HG03280 (cell line): ENCODE data around the gene PABPN1.

Source experiments
- ATAC-seq: cut with Tn5 transposase; IDR thresholded peaks from one replicate; pipeline ENCODE4 v1.9.1; 2021; ENCODE audit warnings: mild to moderate bottlenecking, moderate library complexity; ENCODE audit not compliant: unreplicated experiment

Gene PABPN1

DNA sequence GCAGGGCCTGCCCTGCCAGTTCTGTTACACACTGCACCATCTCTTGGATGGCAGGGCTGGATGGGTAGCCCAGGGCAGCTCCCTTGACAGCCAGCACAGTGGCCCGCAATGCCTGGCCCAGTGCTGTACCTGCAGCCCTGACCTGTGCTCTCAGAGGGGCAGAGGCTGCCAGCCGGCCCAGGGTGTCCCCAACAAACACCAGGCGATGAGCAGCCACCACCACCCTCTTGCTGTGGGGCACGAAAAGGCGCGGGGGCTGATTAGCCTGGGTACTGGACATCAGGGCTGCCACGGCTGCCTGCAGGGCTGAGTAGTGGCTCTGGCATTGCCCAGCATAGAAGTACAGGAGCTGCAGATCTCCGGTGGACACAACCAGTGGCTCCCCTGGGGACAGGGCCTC is 36.0 kb downstream of the PABPN1 start:
- ATAC-seq, result no peak

DNA sequence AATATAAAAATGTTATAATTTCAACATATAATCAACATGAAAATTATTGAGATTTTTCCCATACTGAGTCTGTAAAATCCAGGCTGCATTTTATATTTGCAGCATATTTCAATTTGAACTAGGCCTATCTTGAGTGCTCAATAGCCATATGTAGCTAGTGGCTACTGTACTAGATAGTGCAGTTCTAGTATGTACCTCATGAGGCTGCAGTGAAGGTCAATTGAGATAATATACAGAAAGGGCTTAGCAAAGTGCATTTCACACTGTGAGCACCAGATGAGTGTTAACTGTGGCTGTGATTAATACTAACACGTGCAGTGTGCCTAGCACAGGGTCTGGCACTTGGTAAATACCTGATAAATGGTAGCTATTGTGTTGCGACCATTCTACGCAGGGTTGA is 36.8 kb downstream of the PABPN1 start:
- no peak for ATAC-seq

GRCh38 chr14:23358553-23359166 is 37.4 kb downstream of the PABPN1 start:
- no peak for ATAC-seq

- ATAC-seq, result no peak
Observed at GRCh38 chr14:23359167-23359626, 37.9 kb downstream of the PABPN1 start.

DNA sequence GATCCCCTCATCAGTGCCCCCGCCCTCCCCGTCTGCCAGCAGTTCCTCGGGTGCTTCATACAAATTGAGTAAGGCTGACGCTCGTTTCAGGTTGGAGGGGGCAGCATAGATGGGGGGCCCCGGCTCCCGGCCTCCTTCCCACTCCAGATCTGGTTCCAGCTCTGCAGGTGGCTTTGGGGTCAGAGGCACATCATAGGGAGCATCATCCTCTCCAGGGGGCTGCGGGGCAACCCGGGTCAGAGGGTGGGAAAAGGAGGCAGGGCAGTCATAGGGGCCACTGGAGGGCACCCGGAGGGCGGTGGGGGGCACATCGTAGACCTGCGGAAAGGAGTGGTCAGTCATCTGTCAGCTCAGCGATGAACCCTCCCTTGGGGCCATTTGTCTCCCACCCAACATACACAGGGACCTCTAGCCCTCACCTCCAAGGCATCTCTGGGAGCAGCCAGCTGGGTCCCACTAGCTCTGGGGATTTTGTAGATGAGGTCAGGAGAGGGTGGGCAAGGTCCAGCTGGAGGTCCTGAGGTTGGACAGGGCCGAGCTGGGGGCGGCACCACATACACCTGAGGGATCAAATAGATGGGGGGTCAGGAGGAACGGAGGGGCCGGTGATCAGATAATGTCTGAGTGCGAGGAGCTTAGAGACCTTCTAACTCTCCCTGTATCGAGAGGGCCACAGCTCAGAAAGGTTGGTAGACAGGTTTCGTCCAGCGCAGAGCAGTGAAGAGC is 38.6 kb downstream of the PABPN1 start:
- no peak for ATAC-seq

- ATAC-seq, result no peak
Observed at GRCh38 chr14:23360496-23360895, 39.2 kb downstream of the PABPN1 start.

GRCh38 chr14:23361320-23361719 is 40.1 kb downstream of the PABPN1 start:
- no peak for ATAC-seq

DNA sequence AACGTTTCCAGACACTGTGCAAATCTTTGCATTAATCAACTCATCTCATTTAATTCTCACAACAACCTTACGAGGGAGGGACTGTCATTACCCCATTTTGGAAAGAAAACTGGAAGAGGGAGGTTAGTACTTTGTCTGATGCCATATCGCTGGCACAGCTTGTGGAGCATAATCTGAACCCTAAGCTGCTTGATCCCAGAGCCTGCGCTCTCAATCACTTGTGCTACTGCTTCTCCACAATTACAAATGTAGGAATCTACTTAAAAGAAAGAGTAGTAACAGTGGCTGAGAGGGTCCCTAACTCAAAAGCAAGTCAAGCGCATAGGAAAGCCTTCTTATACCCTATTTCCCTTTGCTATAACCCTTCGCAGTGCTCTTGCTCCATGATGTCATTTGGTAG is 40.5 kb downstream of the PABPN1 start:
- no peak for ATAC-seq

DNA sequence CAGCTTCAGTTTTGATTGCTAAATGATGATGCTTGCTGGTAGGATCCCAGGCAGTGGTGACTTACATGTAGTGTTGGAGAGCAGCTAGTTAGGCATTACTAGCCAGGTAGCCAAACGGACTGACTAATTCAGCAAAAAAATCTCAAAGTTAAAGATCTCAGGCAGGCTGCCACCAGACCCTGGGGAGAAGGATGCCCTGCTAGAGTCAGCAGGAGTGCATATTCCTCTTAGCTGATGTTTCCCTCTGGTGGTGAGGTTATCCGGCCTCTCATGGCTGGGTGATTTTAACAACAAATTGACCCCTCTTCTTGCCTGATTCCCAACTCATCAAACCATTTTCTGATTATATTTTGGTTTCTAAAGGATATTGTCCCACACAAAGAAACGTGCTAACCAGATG is 40.9 kb downstream of the PABPN1 start:
- ATAC-seq, result no peak

DNA sequence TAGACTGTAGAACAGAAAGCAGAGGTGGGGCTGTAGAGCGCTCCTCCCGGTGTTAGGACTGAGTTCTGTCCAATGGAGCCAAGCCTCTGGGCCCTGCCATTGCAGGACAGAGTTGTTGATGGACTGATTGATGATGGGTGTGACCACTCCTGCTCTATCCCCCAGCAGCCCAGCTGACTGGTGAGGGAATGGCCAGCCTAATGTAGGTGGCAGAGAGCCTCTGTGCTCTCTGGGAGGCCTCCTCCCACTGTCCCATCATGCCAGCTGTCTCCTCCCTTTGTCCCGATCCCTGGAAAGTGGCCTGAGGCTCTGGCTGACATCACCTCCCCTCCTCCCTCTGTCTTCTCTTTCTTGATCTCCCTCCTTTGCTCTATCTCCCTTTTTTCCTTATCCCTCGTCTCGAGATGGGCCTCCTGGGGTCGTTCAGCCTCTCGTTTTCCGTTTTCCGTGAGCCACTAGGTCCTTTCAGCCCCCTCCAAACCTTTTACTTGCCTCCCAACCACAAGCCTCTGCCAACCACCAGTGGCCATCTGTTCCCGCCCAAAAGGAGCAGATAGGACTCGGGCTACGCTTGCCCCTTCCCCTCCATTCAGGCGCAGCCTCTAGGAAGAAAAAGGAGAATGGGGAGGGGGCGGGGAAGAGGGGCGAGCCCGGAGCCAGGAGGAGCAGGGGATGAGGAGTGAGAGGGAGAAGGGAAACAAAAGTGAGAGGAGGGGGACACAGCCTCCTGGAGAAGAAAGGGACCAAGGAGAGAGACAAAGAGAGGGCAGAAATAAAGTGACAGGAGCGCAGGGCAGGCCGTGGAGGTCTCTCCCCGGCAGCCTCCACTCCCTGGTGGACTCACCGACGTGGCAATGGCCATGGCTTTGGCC is 43.1 kb downstream of the PABPN1 start:
- ATAC-seq, result no peak

DNA sequence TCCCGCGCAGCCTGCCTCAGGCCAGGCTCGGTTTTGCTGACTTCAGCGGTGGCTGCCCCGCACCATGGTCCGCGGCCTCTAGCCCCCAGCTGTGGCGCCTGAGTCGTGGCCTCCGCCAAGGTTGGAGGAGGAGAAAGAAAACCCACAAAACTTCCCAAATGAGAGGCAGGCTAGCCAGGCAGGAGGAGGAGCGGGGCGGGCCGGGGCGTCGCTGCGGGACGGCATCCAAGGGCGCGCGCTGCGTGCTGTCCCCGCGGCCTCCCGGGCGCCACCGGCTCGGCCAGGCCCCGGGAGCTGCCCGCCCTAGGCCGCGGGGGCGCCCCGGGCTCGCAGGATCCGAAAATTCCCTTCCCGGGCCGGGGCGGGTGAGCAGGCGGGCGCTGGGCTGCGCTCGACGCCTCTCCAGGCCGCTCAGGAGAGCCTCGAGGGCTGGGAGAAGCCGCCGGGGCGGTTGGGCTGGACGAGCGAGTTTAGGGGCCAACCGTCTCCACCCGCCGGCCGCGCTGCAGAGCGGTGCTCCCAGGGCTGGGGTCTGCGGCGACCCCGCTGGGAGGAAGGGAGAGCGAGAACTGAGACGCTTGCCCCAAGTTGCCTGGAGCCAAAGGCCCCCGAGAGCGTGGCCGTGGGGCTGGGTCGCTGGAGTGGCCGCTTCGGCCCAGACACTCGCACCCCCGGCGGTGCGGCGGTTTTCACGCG is 43.9 kb downstream of the PABPN1 start, which contains the start of gene EFS:
EFS (minus strand) TSS at position 137 of the 696 bp plus-strand sequence. CDS start 147 bp downstream, outside the sequence.
- ATAC-seq, result no peak

- no peak for ATAC-seq
Observed at GRCh38 chr14:23365732-23366425, 44.6 kb downstream of the PABPN1 start.

DNA sequence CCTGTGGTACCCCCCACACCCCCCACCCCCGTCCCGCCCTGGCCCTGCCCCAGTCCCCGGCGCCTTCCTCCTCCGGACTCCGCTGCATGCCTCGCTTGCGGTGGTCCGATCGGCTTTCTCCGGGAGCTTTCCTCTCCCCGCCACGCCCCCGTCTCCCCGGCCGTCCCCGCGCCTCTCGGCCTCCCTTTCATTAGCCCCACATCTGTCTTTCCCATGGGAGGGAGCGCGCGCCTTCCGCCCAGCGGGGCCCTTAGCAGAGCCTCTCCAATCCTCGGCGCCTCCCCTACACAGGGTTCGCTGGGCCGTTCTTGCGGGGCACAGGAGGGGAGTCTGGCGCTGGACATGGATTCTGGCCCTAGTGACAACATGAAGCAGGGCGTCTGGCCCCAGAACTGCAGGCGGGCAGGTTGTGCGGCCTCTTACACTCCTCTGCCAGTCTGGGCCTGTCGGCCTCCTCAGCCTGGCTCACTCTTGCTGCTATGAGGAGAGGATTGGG is 45.2 kb downstream of the PABPN1 start:
- ATAC-seq, result no peak

DNA sequence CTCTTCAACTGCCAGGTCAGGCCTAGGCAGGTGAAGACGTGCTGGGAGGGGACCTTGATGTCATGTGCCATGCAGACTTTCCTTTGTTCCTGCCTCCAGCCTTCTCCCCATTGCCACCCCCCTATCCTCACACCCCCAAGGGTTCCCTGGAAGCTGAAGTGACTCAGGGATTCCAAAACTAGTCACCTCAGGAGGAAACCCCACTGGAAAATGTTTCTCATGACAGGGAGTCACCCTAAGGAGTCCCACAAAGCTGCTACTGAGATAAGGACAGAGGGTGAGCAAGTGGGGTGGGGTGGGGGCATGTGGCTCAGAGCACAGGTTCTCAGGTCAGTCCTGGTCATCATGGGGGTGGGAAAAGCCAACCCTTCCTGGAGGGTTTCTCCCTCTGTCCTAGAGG is 49.0 kb downstream of the PABPN1 start:
- ATAC-seq, result no peak

GRCh38 chr14:23371865-23372264 is 50.6 kb downstream of the PABPN1 start:
- no peak for ATAC-seq

GRCh38 chr14:23372509-23372908 is 51.3 kb downstream of the PABPN1 start, which contains the start of gene IL25:
Gene IL25, plus strand, starts transcription at chr14:23372809.
- ATAC-seq, result no peak

- no peak for ATAC-seq
Observed at GRCh38 chr14:23373041-23373440, 51.8 kb downstream of the PABPN1 start.
